Measurements from ENCODE around the gene KRTAP4-3. TPM values are rescaled to one million over a fixed set of nuclear protein-coding genes. Genes with fewer than 3 reads are reported as not detected.

The KRTAP4-3 gene
- total and polyA plus RNA-seq, 2 of the 8 experiments (the other 6 are each of a cell fraction or from before 2014, with no cell fraction given), result not detected

DNA sequence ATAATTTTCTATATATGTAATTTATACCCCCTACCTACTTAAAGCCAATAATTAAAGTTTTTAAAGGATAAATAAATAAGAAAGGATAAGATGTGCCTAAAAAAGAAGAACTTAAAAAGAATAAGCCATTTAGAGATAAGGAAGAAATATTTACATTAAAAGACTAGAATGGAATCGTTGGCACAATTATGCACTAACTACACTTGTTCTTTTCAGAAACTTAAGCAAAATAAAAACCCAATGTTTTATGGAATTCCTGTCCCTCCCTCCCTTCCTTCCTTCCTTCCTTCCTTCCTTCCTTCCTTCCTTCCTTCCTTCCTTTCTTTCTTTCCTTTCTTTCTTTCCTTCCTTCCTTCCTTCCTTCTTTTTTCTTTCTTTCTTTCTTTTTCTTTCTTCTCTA is 23.2 kb downstream of the KRTAP4-3 start:
- Histone ChIP-seq H3K23ac (ENCODE audit: insufficient read length) (no peak overlapping the region), H3K9me3 (ENCODE audit: insufficient read depth in 2 of 2, low read depth in 1 of 2, low read length in 1 of 2) (peaks cover 10 to 12% of the 10 kb centered on the region in 2 experiments; a peak in 3 of 4 replicates), H2BK20ac (ENCODE audit: low read length) (no peak overlapping the region), H4K20me1 (replicated peaks in 1 of 2; ENCODE audit: control insufficient read depth in 1 of 2, insufficient read depth in 2 of 2, low read length in 2 of 2) (no peaks in the 10 kb centered on the region), H2AFZ (ENCODE audit: low read length) (no peak overlapping the region), H3K18ac (ENCODE audit: extremely low read depth, low read length) (no peak overlapping the region), H3K79me2 (ENCODE audit: control insufficient read depth in 1 of 2, insufficient read depth in 2 of 2, low read length in 2 of 2) (no peaks in the 10 kb centered on the region), H3K4me1 (replicated peaks in 1 of 4; ENCODE audit: control insufficient read depth in 3 of 4, insufficient read depth in 4 of 4, low read length in 3 of 4) (no peaks in the 10 kb centered on the region), H4K91ac (replicated peaks; ENCODE audit: insufficient read length, low read length) (no peak overlapping the region), H3K36me3 (ENCODE audit: control insufficient read depth in 2 of 4, insufficient read depth in 4 of 4, low read length in 3 of 4) (no peaks in the 10 kb centered on the region), H3K79me1 (ENCODE audit: low read depth, low read length) (no peaks in the 10 kb centered on the region), H3K9ac (replicated peaks in 1 of 4; ENCODE audit: extremely low read depth in 1 of 4, low read depth in 3 of 4, low read length in 3 of 4) (no peak overlapping the region), H3K56ac (replicated peaks; ENCODE audit: insufficient read length, low read depth, low read length) (no peak overlapping the region), H3K4me3 (ENCODE audit: extremely low read depth in 1 of 4, insufficient read depth in 2 of 4, low read depth in 3 of 4, low read length in 4 of 4) (no peak overlapping the region), H2BK12ac (ENCODE audit: low read depth, low read length) (no peak overlapping the region), H3K27ac (ENCODE audit: low read depth, low read length) (no peak overlapping the region), H3K14ac (ENCODE audit: insufficient read length) (no peak overlapping the region), H2BK120ac (replicated peaks; ENCODE audit: low read depth, low read length) (no peak overlapping the region), H4K8ac (ENCODE audit: extremely low read depth, insufficient read depth, low read length) (no peak overlapping the region), H3K27me3 (replicated peaks in 1 of 4; ENCODE audit: control insufficient read depth in 3 of 4, extremely low read depth in 1 of 4, insufficient read depth in 3 of 4, low read length in 3 of 4) (no peaks in the 10 kb centered on the region), H2BK5ac (ENCODE audit: low read depth, low read length) (no peak overlapping the region), H4K5ac (ENCODE audit: insufficient read length, low read depth, low read length) (no peak overlapping the region), H3K4ac (replicated peaks; ENCODE audit: insufficient read length, low read depth, low read length) (no peak overlapping the region), H2AK5ac (ENCODE audit: low read depth, low read length) (no peak overlapping the region), H3K4me2 (ENCODE audit: insufficient read depth in 1 of 2, low read depth in 2 of 2, low read length in 2 of 2) (no peak overlapping the region), H3K23me2 (ENCODE audit: low read depth, low read length) (peaks cover 2% of the 10 kb centered on the region; the same call in 1 of the 2 replicates), H2BK15ac (ENCODE audit: low read length) (no peak overlapping the region)
- ChIA-PET CTCF (ENCODE audit: partially characterized antibody) (no interaction called here), POLR2A (ENCODE audit: partially characterized antibody) (no interaction called here)
- FAIRE-seq (no peak), DNase-seq (ENCODE audit: low read depth in 1 of 2, low spot score in 2 of 2) (no peak)
- WGBS, 2 experiments (ENCODE audit: extremely low coverage in 1 of 2, insufficient coverage in 1 of 2, insufficient read length in 1 of 2, insufficient replicate concordance in 2 of 2, low coverage in 1 of 2, low lambda C conversion rate in 2 of 2, missing lambda C conversion rate in 1 of 2), result 100% methylated on average over 1 of the region's 1 CpG; no CpG with 5 or more reads in 1 of the 2 experiments
- TF ChIP-seq EGR1 (IDR thresholded peaks at IDR 0.05; ENCODE audit: borderline replicate concordance, low read depth, low read length) (no peak), CHD2 (IDR thresholded peaks at IDR 0.05; ENCODE audit: low read length) (no peak), ATF2 (IDR thresholded peaks at IDR 0.05; ENCODE audit: low read length) (no peak)

All from H1 (cell line).